Inflammatory macrophage treated with lipopolysaccharide for 1 hour (primary cell): ENCODE measurements around the gene CLTCL1.

Source experiments
- DNase-seq, 2 donors: peaks; one replicate each; pipeline ENCODE4 v3.0.0-alpha.2; 2020 to 2022

Gene CLTCL1

GRCh38 chr22:19149047-19149883 is 142.3 kb downstream of the CLTCL1 start:
- no peak for DNase-seq

GRCh38 chr22:19148417-19149046 is 143.0 kb downstream of the CLTCL1 start:
- DNase-seq, result no peak

GRCh38 chr22:19147195-19147780 is 144.2 kb downstream of the CLTCL1 start:
- no peak for DNase-seq

- no peak for DNase-seq
Observed at GRCh38 chr22:19146215-19146968, 145.1 kb downstream of the CLTCL1 start.

GRCh38 chr22:19143967-19144400 is 147.5 kb downstream of the CLTCL1 start:
- DNase-seq, result peak in 1 of 2 donors; percentile 7

- DNase-seq, result no peak
Observed at GRCh38 chr22:19143212-19143611, 148.3 kb downstream of the CLTCL1 start.

GRCh38 chr22:19142394-19142793 is 149.1 kb downstream of the CLTCL1 start:
- no peak for DNase-seq

- DNase-seq, result no peak
Observed at GRCh38 chr22:19139974-19140373, 151.5 kb downstream of the CLTCL1 start.

- no peak for DNase-seq
Observed at GRCh38 chr22:19139001-19139356, 152.5 kb downstream of the CLTCL1 start.

GRCh38 chr22:19138217-19139000 is 153.1 kb downstream of the CLTCL1 start:
- no peak for DNase-seq

GRCh38 chr22:19137384-19138216 is 153.9 kb downstream of the CLTCL1 start:
- DNase-seq, result no peak

GRCh38 chr22:19136915-19137314 is 154.6 kb downstream of the CLTCL1 start:
- no peak for DNase-seq

GRCh38 chr22:19134874-19135273 is 156.6 kb downstream of the CLTCL1 start:
- DNase-seq, result no peak

- DNase-seq, result no peak
Observed at GRCh38 chr22:19134176-19134831, 157.2 kb downstream of the CLTCL1 start.

- DNase-seq, result no peak
Observed at GRCh38 chr22:19133561-19133960, 158.0 kb downstream of the CLTCL1 start.

- no peak for DNase-seq
Observed at GRCh38 chr22:19132693-19133400, 158.7 kb downstream of the CLTCL1 start.

- DNase-seq, result no peak
Observed at GRCh38 chr22:19132153-19132552, 159.4 kb downstream of the CLTCL1 start.

GRCh38 chr22:19131685-19132015 is 159.9 kb downstream of the CLTCL1 start:
- DNase-seq, result no peak

- DNase-seq, result no peak
Observed at GRCh38 chr22:19130959-19131684, 160.4 kb downstream of the CLTCL1 start, which contains the start of gene TSSK2. TSS of gene TSSK2 (plus strand) at chr22:19131308. CDS start at chr22:19131400, 92 bp downstream.

GRCh38 chr22:19129871-19130270 is 161.6 kb downstream of the CLTCL1 start:
- no peak for DNase-seq
